Keratinocyte (primary cell): Measurements from ENCODE around the gene PNMA6E. TPM values are rescaled to one million over a fixed set of nuclear protein-coding genes. Genes with fewer than 3 reads are reported as not detected.

Experiments
- DNase-seq: peaks from one replicate; pipeline ENCODE4 v3.0.0-alpha.2; 2011; ENCODE audit warnings: low read depth, missing footprints, low spot score
- FAIRE-seq: peaks from 2 replicates; lab custom pipeline; 2011; peaks lifted over from hg19 to GRCh38; lab: Jason Lieb, UNC
- H2AFZ ChIP-seq: 2 replicates; pipeline ENCODE4 v1.6.0; 2012; ENCODE audit warnings: low read length, control low read depth, inconsistent platforms; ENCODE audit not compliant: control insufficient read depth
- H3K27ac ChIP-seq: 2 replicates; pipeline ENCODE4 v1.5.1; 2011; ENCODE audit warnings: low read length; ENCODE audit not compliant: control insufficient read depth, insufficient read depth
- H3K27me3 ChIP-seq: 3 replicates; pipeline ENCODE4 v1.6.0; 2011; ENCODE audit warnings: low read length; ENCODE audit not compliant: control insufficient read depth, insufficient read depth; ENCODE audit errors: extremely low read depth
- H3K36me3 ChIP-seq, 2 experiments: 2 replicates in 1 of 2; 3 replicates in 1 of 2; pipeline ENCODE4 v1.5.1; 2011; ENCODE audit warnings: low read length in 2 of 2, mild to moderate bottlenecking in 1 of 2; ENCODE audit not compliant: control insufficient read depth in 2 of 2, insufficient read depth in 2 of 2; ENCODE audit errors: extremely low read depth in 1 of 2
- H3K4me1 ChIP-seq: 3 replicates; pipeline ENCODE4 v1.5.1; 2011; ENCODE audit warnings: low read length; ENCODE audit not compliant: control insufficient read depth, insufficient read depth; ENCODE audit errors: extremely low read depth
- H3K4me2 ChIP-seq: 3 replicates; pipeline ENCODE4 v1.6.0; 2011; ENCODE audit warnings: low read depth, low read length; ENCODE audit not compliant: control insufficient read depth, insufficient read depth; ENCODE audit errors: extremely low read depth
- H3K4me3 ChIP-seq, 3 experiments: fragments of 200-600 bp in 1 of 3; sonication (generic) in 1 of 3; 2 replicates in 2 of 3; 3 replicates in 1 of 3; pipeline ENCODE4 v1.5.1; 2011 to 2016; ENCODE audit warnings: low read length in 3 of 3, mild to moderate bottlenecking in 3 of 3, control low read depth in 2 of 3, inconsistent platforms in 1 of 3, low read depth in 1 of 3, mixed read lengths in 1 of 3, mixed run types in 1 of 3, moderate library complexity in 1 of 3; ENCODE audit not compliant: control insufficient read depth in 2 of 3, insufficient read depth in 2 of 3; ENCODE audit errors: extremely low read depth in 1 of 3
- H3K79me2 ChIP-seq: 2 replicates; pipeline ENCODE4 v1.6.0; 2012; ENCODE audit warnings: low read length; ENCODE audit not compliant: control insufficient read depth, insufficient read depth
- H3K9ac ChIP-seq: 3 replicates; pipeline ENCODE4 v1.6.0; 2011; ENCODE audit warnings: low read length; ENCODE audit not compliant: control insufficient read depth, insufficient read depth; ENCODE audit errors: extremely low read depth
- H3K9me1 ChIP-seq: 3 replicates; pipeline ENCODE4 v1.6.0; 2011; ENCODE audit warnings: low read length; ENCODE audit not compliant: control insufficient read depth, insufficient read depth; ENCODE audit errors: extremely low read depth
- H3K9me3 ChIP-seq: 2 replicates; pipeline ENCODE4 v1.5.1; 2012; ENCODE audit warnings: low read depth, low read length; ENCODE audit not compliant: control insufficient read depth
- H4K20me1 ChIP-seq: 3 replicates; pipeline ENCODE4 v1.6.0; 2011; ENCODE audit warnings: low read length; ENCODE audit not compliant: control insufficient read depth, insufficient read depth; ENCODE audit errors: extremely low read depth
- EZH2 ChIP-seq: IDR thresholded peaks from one replicate; pipeline ENCODE4 v1.6.1; 2012; ENCODE audit warnings: inconsistent platforms, mild to moderate bottlenecking, low read length, moderate library complexity
- dilution Hi-C: fragments of 300-500 bp; cut with MboI; formaldehyde crosslinking; loops from one replicate; pipeline ENCODE4 v1.7.0; 2020; ENCODE audit warnings: low sequenced_read_pairs; ENCODE audit not compliant: extremely low pct_ligation_motif_present
- polyA plus RNA-seq, 5 experiments: library from polyadenylated mRNA; depleted of rRNA in 3 of 5; stranded (reverse) in 3 of 5; stranded (forward) in 1 of 5; unstranded in 1 of 5; fragments of >200 nt; gene quantifications; 1 replicate in 1 of 5; 2 replicates in 3 of 5; 3 replicates in 1 of 5; pipeline versions ENCODE4 v1.2.1 to v1.2.3, GENCODE V29; 2011 to 2012; ENCODE audit warnings: missing spikeins in 2 of 5, low read depth in 1 of 5, low replicate concordance in 1 of 5
- TF ChIP-seq, protein P1 (sequence below), 3 experiments: IDR thresholded peaks in 1 of 3; conservative IDR thresholded peaks in 1 of 3; optimal IDR thresholded peaks in 1 of 3; 2 replicates in 2 of 3; 3 replicates in 1 of 3; pipeline versions ENCODE3 to v1.5.1; 2011; ENCODE audit warnings: low read length in 3 of 3, mild to moderate bottlenecking in 3 of 3, moderate library complexity in 2 of 3, control low read depth in 1 of 3, inconsistent platforms in 1 of 3; ENCODE audit not compliant: insufficient read depth in 2 of 3; ENCODE audit errors: extremely low read depth in 1 of 3

PNMA6E gene
- polyA plus RNA-seq, 1 donor (not counting 4 experiments of a cell fraction or from before 2014, with no cell fraction given) = not detected

DNA sequence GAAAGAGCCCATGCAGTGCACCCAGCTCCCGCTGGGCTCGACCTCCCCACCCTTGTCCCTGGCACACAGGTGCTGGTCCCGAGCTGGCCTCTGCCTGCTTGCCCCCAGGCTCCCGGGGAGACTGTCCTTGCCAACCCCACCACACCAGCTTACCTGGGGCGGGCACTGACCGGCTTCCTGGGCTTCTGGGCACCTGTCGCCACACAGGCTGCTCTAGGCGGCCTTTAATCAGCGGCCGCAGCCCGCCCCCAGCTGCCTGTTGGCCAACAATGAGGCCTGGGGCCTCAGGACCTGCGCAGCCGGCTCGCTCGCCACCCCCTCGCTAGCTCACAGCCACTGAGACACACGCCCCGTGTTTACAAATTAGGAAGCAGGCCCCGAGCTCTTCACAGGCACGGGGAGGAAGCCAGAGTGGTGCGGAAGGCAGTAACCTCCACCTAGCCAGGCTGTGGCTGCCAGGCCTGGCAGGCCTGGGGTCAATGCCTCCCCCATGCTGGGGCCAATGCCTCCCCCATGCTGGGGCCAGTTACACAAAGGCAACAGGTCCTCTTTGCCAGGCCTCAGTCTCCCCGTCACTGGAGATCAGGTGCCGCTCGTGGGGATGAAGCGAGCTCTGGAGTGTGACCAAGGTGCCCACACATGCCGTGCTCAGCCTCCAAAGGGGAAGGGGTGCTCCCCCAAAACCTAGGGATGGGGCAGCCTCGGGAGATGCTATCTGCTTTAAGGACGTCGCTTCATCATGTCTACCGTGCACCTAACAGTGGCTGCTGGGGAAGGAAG, 44.9 kb upstream of the PNMA6E start, which contains the start of gene TREX2:
TREX2 (minus strand) TSS at position 201 of the 780 bp plus-strand sequence. CDS start 626 bp downstream, outside the sequence.
- H3K27ac ChIP-seq = no peak within 1 kb of the TSS
- H3K36me3 ChIP-seq = no peaks in the 10 kb centered on the region
- H3K27me3 ChIP-seq = no peaks in the 10 kb centered on the region
- H3K9me3 ChIP-seq = no peaks in the 10 kb centered on the region
- no peak within 1 kb of the TSS for H3K9ac ChIP-seq
- dilution Hi-C loops = no loop called here
- no peaks in the 10 kb centered on the region for H3K79me2 ChIP-seq
- no peak within 1 kb of the TSS for H3K4me2 ChIP-seq
- FAIRE-seq (no peak), DNase-seq (no peak)
- TF ChIP-seq, protein P1, sequence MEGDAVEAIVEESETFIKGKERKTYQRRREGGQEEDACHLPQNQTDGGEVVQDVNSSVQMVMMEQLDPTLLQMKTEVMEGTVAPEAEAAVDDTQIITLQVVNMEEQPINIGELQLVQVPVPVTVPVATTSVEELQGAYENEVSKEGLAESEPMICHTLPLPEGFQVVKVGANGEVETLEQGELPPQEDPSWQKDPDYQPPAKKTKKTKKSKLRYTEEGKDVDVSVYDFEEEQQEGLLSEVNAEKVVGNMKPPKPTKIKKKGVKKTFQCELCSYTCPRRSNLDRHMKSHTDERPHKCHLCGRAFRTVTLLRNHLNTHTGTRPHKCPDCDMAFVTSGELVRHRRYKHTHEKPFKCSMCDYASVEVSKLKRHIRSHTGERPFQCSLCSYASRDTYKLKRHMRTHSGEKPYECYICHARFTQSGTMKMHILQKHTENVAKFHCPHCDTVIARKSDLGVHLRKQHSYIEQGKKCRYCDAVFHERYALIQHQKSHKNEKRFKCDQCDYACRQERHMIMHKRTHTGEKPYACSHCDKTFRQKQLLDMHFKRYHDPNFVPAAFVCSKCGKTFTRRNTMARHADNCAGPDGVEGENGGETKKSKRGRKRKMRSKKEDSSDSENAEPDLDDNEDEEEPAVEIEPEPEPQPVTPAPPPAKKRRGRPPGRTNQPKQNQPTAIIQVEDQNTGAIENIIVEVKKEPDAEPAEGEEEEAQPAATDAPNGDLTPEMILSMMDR (optimal IDR thresholded peaks at IDR 0.05 in 1 of 3, IDR thresholded peaks at IDR 0.05 in 1 of 3, conservative IDR thresholded peaks at IDR 0.05 in 1 of 3; ENCODE audit: extremely low read depth in 1 of 3, insufficient read depth in 2 of 3, low read length in 3 of 3) = no peak
- no peak for TF ChIP-seq EZH2
- no peaks in the 10 kb centered on the region for H4K20me1 ChIP-seq
- peaks cover 10% of the 10 kb centered on the region for H3K4me1 ChIP-seq
- no peak within 1 kb of the TSS for H3K4me3 ChIP-seq
- H3K9me1 ChIP-seq = no peaks in the 10 kb centered on the region
- H2AFZ ChIP-seq = no peak within 1 kb of the TSS

DNA sequence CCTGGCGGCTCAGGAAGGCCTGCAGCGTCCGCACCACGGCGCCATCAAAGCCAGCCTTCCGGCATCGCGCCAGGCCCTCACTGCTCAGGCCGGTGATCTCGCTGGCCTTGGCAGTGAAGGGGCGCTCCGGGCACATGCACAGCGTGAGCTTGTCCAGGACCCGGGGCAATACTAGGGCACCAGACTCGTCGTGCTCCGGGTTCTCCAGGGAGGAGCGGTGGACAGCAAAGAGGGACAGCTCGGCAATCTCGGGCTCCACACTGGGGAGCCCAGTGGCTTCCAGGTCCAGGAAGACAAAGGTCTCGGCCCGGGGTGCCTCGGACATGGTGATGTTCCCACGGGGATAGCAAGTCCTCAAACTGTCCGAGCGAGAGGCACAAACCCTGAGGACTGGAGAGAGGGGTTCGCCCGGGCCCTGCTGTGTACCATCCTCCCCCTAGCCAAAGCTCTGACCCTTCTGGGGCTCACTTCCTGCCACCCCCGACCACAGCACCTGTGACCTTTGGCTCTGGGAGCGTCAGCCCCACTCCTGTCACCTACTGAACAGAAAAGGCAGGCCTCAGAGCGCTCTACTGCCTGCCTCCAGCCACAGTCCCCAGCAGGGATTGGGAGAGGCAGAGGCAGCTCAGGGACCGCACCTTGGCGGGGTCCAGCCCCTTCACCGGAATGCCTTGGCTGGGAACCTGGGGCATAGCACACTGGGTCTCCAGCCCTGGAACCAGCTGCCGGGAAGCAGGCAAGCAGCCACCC, 44.1 kb upstream of the PNMA6E start:
- TF ChIP-seq, protein P1 (optimal IDR thresholded peaks at IDR 0.05 in 1 of 3, IDR thresholded peaks at IDR 0.05 in 1 of 3, conservative IDR thresholded peaks at IDR 0.05 in 1 of 3; ENCODE audit: extremely low read depth in 1 of 3, insufficient read depth in 2 of 3, low read length in 3 of 3) = no peak
- no peak for TF ChIP-seq EZH2
- H3K27me3 ChIP-seq = no peaks in the 10 kb centered on the region
- no peak overlapping the region for H3K27ac ChIP-seq
- DNase-seq = no peak
- no peak overlapping the region for H3K4me2 ChIP-seq
- no peak overlapping the region for H3K4me3 ChIP-seq
- H3K4me1 ChIP-seq = peaks cover 10% of the 10 kb centered on the region
- H3K36me3 ChIP-seq = no peaks in the 10 kb centered on the region
- no peaks in the 10 kb centered on the region for H3K79me2 ChIP-seq
- H3K9me3 ChIP-seq = no peaks in the 10 kb centered on the region
- H3K9me1 ChIP-seq = no peaks in the 10 kb centered on the region
- no peak overlapping the region for H3K9ac ChIP-seq
- dilution Hi-C loops = no loop called here
- no peaks in the 10 kb centered on the region for H4K20me1 ChIP-seq
- FAIRE-seq = no peak
- H2AFZ ChIP-seq = no peak overlapping the region
